Fibroblast of mammary gland (primary cell): ENCODE measurements around the gene ARSK.
"Not testable (repeated sequence)": the region's sequence is repeated elsewhere in the genome, so short reads cannot be mapped to it uniquely, and the experiment has no call there.

Source experiments
- DNase-seq: peaks from one replicate; pipeline ENCODE4 v3.0.0-alpha.2; 2010; ENCODE audit warnings: low read depth
- H3K4me3 ChIP-seq: 2 replicates; pipeline ENCODE4 v1.5.1; 2011; ENCODE audit warnings: low read depth, mild to moderate bottlenecking, low read length, moderate library complexity; ENCODE audit not compliant: control insufficient read depth
- CTCF ChIP-seq: conservative IDR thresholded peaks from 2 replicates; pipeline ENCODE4 v1.5.1; 2011; ENCODE audit warnings: low read depth, low read length, inconsistent platforms; ENCODE audit not compliant: control insufficient read depth, insufficient read depth

ARSK gene

DNA sequence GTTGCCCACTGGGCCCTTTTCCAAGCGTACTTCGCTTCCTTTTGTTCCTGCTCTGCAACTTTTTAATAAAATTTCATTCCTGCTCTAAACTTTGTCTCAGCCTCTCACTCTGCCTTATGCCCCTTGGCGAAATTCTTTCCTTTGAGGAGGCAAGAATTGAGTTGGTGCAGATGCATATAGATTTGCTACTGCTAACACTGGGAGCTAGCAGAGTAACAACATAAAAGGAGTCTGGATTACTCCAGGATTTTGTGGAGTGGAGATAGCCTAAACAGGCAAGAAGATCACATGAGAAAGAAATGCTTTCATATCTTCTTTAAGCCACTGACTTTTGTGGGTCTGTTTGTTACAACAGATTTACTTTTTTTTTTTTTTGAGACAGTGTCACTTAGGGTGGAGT is 78.8 kb downstream of the ARSK start:
- DNase-seq: no peak
- H3K4me3 ChIP-seq: no peak overlapping the region
- no peak for TF ChIP-seq CTCF

DNA sequence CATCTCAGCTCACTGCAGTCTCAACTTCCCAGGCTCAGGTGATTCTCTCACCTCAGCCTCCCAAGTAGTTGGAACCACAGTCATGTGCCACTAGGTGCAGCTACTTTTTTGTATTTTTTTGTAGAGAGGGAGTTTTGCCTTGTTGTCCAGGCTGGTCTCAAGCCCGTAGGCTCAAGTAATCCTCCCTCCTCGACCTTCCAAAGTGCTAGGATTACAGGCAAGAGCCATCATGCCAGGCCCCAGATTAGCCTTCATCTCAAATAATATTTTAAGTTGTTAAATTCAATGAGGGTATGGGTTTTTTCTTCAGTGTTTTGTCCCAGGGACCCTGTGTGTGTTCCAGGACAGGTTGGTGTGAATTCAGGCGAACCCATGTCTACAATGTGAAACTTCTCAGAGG is 79.2 kb downstream of the ARSK start:
- no peak overlapping the region for H3K4me3 ChIP-seq
- no peak for TF ChIP-seq CTCF
- DNase-seq: no peak

DNA sequence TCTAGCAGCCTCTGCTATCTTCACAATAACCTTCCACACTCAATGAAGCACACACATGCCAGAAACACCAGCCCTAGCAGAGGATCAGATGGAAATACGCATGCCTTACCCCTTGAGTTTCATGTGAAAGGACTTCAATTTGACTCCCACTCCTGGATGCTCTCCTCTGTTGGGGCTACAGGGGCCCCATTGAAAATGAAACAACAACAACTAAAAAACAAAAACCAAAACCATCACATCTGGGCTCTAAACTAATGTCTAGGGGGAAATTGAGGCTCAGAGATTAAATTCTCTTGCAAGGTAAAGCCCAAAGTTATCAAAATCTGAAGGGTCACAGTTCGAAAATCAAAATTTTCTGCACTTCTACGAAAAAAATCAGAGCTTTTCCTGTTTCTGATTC is 83.7 kb downstream of the ARSK start:
- no peak for DNase-seq
- no peak for TF ChIP-seq CTCF
- no peak overlapping the region for H3K4me3 ChIP-seq

- TF ChIP-seq CTCF: no peak
- DNase-seq: peak; percentile 85
- H3K4me3 ChIP-seq: no peak overlapping the region
Observed at GRCh38 chr5:95641741-95642220, 86.9 kb downstream of the ARSK start.

- H3K4me3 ChIP-seq: no peak overlapping the region
- no peak for TF ChIP-seq CTCF
- no peak for DNase-seq
Observed at GRCh38 chr5:95643152-95643551, 88.3 kb downstream of the ARSK start.

DNA sequence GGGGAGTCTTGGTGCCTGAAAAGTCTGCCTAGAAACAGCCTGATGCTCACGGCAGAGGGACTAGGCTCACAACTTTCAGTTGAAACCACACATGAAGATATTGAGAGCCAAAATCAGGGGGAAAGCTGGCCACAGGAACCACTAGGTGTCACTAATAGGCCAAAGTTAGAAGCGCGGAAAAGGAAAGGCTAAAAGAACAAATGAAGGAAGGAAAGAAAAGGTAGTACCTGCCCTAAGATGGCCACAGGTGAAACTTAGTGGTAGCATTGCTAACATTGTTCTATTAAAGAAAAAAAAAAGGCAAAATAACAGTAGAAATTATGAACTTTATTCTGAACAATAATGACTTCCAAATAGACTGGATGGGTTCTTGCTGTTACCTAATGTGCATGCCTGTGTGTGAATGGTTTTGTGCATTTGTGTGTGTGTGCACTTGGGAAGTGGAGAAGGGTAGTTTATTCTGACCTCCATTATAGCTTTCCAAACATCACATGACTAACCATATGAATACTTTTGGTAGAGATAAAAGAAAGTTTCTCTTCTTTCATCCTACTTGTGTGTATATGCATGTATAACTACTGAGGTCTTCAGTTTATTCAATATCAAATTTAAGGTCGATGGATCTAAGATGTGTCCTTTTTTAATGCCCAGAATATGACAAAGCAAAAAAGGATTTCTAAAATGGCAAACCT is 89.6 kb downstream of the ARSK start:
- peak; percentile 81 for TF ChIP-seq CTCF
- H3K4me3 ChIP-seq: no peak overlapping the region
- peak; percentile 67 for DNase-seq

GRCh38 chr5:95646226-95646568 is 91.3 kb downstream of the ARSK start:
- DNase-seq, H3K4me3 ChIP-seq: not testable (repeated sequence)
